AG04449 (cell line): ENCODE results near the gene NAGPA.
A peak's percentile ranks its signal among the peaks of the same experiment; 100 is the strongest.

Experiments used
- CTCF ChIA-PET: fragments of 350-600 bp; formaldehyde crosslinking; extraction: SDS; loops from one replicate; lab custom pipeline; 2021; ENCODE audit warnings: antibody characterized with exemption; lab: Yijun Ruan, JAX
- POLR2A ChIA-PET: fragments of 400-600, 350-600 bp; formaldehyde crosslinking; extraction: SDS; loops from one replicate; lab custom pipeline; 2020; ENCODE audit warnings: antibody characterized with exemption, inconsistent platforms; lab: Yijun Ruan, JAX
- DNase-seq: peaks from one replicate; pipeline ENCODE4 v3.0.0-alpha.2; 2010; ENCODE audit warnings: low read depth, low spot score
- H3K4me3 ChIP-seq: 2 replicates; pipeline ENCODE4 v1.5.1; 2011; ENCODE audit warnings: low read depth, mild to moderate bottlenecking, control low read depth, low read length
- TF ChIP-seq, protein P1 (sequence below): IDR thresholded peaks from one replicate; pipeline ENCODE4 v1.5.1; 2011; ENCODE audit warnings: mild to moderate bottlenecking, moderate library complexity, low read length, control low read depth, inconsistent platforms; ENCODE audit not compliant: insufficient read depth; ENCODE audit errors: missing control alignments

Gene NAGPA

DNA sequence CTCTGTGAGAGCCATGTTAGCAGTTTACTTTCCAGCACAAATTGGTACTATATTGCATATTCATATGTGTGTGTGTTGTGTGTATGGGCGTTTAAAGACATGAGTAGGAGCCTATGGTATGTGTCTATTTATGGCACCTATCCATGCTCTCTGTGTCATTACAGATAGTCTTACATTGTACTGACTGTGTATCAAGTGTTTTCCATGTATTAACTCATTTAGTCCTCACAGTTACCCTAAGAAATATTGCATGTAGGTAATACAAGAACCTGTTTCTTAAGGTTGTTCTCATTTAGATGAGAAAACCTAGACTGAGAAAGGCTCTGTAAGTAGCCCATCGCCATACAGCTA is 39.5 kb upstream of the NAGPA start:
- ChIA-PET CTCF (interaction anchor here (1.4 to 2.7 kb wide), 2 partner anchors 10 to 19 kb away, joined by 5 to 6 read pairs; no protein-coding TSS in a partner anchor), POLR2A (no interaction called here)
- peak; percentile 4 for DNase-seq
- TF ChIP-seq, protein P1, sequence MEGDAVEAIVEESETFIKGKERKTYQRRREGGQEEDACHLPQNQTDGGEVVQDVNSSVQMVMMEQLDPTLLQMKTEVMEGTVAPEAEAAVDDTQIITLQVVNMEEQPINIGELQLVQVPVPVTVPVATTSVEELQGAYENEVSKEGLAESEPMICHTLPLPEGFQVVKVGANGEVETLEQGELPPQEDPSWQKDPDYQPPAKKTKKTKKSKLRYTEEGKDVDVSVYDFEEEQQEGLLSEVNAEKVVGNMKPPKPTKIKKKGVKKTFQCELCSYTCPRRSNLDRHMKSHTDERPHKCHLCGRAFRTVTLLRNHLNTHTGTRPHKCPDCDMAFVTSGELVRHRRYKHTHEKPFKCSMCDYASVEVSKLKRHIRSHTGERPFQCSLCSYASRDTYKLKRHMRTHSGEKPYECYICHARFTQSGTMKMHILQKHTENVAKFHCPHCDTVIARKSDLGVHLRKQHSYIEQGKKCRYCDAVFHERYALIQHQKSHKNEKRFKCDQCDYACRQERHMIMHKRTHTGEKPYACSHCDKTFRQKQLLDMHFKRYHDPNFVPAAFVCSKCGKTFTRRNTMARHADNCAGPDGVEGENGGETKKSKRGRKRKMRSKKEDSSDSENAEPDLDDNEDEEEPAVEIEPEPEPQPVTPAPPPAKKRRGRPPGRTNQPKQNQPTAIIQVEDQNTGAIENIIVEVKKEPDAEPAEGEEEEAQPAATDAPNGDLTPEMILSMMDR = no peak
- H3K4me3 ChIP-seq = no peak overlapping the region; the same call in 1 of the 2 replicates

DNA sequence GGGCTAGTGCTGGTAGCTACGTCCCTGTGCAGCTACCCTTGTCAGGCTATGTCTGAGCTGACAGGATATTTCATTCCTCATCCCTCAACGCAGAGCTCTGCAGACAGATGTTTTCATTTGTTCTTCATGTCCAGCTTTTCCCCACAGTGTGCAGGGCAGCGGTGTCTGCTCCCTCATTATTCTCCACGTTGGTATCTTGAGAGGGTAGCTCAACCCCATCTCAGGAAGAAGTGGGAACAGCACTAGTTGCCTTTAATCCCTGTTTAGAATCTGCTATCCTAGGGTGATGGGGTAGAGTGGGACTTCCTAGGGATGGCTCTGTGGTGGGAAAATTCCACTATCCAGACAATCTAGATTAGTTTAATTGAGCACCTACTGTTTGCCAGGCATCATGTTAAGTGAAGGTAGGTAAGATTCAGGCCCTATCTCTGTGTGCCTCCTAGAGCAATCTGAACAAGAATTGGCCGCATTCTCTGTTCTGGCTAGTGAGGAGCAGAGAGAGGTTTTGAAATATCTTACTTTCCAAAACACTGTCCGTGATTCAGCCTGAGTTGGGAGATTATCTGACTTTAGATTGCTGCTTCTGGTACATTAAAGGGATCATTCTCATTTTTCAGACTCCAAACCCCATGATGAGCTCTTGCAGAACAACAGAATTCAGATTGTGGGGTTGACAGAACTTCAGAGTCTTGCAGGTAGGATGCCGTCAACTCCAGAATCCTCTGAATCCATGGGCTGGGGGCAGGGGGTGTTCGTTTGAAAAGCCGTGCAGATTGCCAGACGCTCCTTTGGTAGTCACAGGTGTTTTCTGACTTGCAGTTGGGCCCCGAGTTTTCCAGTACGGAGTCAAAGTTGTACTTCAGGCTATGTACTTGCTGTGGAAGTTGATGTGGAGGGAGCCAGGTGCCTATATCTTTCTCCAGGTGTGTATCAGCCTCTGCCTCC is 38.9 kb upstream of the NAGPA start:
- ChIA-PET POLR2A (interaction anchor here (0.7 to 0.8 kb wide), 3 partner anchors 69 to 1210 kb away, joined by 3 read pairs; partner anchors contain the start of genes ANKS3 and DNAAF8), CTCF (interaction anchor here (0.7 to 2.7 kb wide), 4 partner anchors 10 to 21 kb away, joined by 3 to 6 read pairs (median 4); no protein-coding TSS in a partner anchor)
- DNase-seq = no peak
- TF ChIP-seq, protein P1 = no peak
- H3K4me3 ChIP-seq = peak overlapping the region; percentile 81

DNA sequence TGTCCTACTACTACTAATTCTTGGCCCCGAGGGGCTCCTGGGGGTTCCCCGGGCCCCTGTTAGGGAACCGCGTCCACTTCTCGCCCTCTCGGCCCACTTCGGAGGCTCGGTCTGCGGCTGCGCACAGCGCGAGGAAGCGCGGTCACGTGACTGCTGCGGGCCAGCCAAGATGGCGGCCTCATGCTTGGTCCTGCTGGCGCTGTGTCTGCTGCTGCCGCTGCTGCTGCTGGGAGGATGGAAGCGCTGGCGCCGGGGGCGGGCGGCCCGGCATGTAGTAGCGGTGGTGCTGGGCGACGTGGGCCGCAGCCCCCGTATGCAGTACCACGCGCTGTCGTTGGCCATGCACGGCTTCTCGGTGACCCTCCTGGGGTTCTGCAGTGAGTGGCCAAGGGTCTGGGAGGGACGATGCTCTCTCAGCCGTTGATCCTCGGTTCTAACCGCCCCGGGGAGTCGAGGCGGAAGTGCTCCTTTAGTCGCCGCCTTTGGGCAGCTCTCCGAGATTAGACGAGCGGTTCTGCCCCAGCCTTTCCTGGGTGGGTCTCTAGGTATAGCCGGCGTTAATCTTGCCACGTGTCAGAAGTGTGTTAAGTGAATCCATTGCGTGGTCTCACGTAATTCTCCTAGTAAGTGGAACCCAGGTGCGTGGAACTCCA is 38.1 kb upstream of the NAGPA start, which contains the start of gene ALG1:
Gene ALG1 (plus strand): TSS at position 163 of the 653 bp plus-strand sequence. CDS start 7 bp downstream, at position 170.
- no peak for DNase-seq
- ChIA-PET CTCF (interaction anchor here (0.7 to 1.4 kb wide), 3 partner anchors 14 to 21 kb away, joined by 3 to 5 read pairs (median 4); no protein-coding TSS in a partner anchor), POLR2A (interaction anchor here (0.7 to 0.8 kb wide), 3 partner anchors 68 to 1209 kb away, joined by 3 read pairs; partner anchors contain the start of genes ANKS3 and DNAAF8)
- peak within 1 kb of the TSS; percentile 81 for H3K4me3 ChIP-seq
- TF ChIP-seq, protein P1 = no peak

DNA sequence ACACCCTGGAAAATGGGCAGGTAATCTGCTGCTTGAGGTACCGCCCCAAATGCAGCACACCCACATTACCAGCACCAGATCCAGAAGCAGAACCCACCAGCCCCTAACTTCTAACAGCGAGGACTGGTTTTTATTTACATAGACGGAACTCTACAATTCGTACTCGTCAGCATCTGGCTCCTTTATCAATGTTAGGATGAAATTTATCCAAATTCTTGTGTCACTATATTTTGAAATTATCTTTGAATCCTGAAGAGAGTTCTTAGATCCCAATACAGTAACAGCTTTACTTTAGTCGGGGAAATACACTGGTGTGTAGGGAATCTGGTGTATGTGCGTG is 37.6 kb upstream of the NAGPA start:
- ChIA-PET CTCF (interaction anchor here (1.2 kb wide), 1 partner anchor 14 kb away, joined by 4 read pairs; no protein-coding TSS in a partner anchor), POLR2A (interaction anchor here (0.7 kb wide), 1 partner anchor 126 kb away, joined by 3 read pairs; no protein-coding TSS in a partner anchor)
- TF ChIP-seq, protein P1 = no peak
- DNase-seq = no peak
- H3K4me3 ChIP-seq = peak overlapping the region; percentile 81; the same call in 1 of the 2 replicates

DNA sequence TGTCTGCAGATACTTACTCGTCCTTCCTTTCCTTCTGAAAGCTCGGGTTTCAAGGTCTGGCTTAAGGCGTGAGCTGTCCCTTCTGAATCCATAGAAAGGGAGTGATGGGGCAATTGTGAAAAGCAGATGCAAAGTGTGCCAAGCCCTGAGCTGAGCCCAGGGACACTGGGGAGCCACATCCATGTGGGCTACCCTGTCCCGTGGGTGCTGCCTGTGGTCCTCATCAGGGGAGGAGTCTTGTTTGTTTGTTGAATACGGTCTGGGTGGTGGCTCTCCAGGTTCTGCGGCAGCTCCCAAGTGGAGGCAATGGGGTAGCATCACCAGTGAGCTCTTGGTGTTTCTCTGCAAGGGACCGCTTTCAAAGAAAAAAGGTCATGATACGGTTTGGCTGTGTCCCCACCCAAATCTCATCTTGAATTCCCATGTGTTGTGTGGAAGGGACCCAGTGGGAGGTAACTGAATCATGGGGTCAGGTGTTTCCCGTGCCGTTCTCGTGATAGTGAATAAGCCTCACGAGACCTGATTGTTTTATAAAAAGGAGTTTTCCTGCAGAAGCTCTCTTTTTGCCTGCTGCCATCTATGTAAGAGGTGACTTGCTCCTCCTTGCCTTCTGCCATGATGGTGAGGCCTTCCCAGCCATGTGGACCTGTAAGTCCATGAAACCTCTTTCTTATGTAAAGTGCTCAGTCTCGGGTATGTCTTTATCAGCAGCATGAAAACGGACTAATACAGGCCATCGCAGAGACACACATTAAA is 36.9 kb upstream of the NAGPA start:
- ChIA-PET POLR2A (interaction anchor here (0.7 kb wide), 1 partner anchor 125 kb away, joined by 3 read pairs; no protein-coding TSS in a partner anchor), CTCF (interaction anchor here (1.3 to 1.8 kb wide), 2 partner anchors 12 to 14 kb away, joined by 4 to 6 read pairs; no protein-coding TSS in a partner anchor)
- no peak for DNase-seq
- H3K4me3 ChIP-seq = no peak overlapping the region
- TF ChIP-seq, protein P1 = no peak
